Measurements from ENCODE around the gene CRABP1.

Gene CRABP1

GRCh38 chr15:78329625-78330024 is 10.5 kb upstream of the CRABP1 start:
- no peak for DNase-seq (ENCODE audit: low spot score)
- in situ Hi-C loops (cut with MboI; ENCODE audit: low pct_unique_long_range_greater_than_20kb, low sequenced_read_pairs, unreplicated experiment), result no loop called here
- TF ChIP-seq, protein P1, sequence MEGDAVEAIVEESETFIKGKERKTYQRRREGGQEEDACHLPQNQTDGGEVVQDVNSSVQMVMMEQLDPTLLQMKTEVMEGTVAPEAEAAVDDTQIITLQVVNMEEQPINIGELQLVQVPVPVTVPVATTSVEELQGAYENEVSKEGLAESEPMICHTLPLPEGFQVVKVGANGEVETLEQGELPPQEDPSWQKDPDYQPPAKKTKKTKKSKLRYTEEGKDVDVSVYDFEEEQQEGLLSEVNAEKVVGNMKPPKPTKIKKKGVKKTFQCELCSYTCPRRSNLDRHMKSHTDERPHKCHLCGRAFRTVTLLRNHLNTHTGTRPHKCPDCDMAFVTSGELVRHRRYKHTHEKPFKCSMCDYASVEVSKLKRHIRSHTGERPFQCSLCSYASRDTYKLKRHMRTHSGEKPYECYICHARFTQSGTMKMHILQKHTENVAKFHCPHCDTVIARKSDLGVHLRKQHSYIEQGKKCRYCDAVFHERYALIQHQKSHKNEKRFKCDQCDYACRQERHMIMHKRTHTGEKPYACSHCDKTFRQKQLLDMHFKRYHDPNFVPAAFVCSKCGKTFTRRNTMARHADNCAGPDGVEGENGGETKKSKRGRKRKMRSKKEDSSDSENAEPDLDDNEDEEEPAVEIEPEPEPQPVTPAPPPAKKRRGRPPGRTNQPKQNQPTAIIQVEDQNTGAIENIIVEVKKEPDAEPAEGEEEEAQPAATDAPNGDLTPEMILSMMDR (IDR thresholded peaks at IDR 0.05; ENCODE audit: extremely low read depth, insufficient read depth, missing control alignments), result no peak

- no peak for DNase-seq (ENCODE audit: low spot score)
- TF ChIP-seq, protein P1 (IDR thresholded peaks at IDR 0.05; ENCODE audit: extremely low read depth, insufficient read depth, missing control alignments), result no peak
- in situ Hi-C loops (cut with MboI; ENCODE audit: low pct_unique_long_range_greater_than_20kb, low sequenced_read_pairs, unreplicated experiment), result no loop called here
Observed at GRCh38 chr15:78334845-78335244, 5.3 kb upstream of the CRABP1 start.

GRCh38 chr15:78335985-78336384 is 4.2 kb upstream of the CRABP1 start:
- no peak for DNase-seq (ENCODE audit: low spot score)
- in situ Hi-C loops (cut with MboI; ENCODE audit: low pct_unique_long_range_greater_than_20kb, low sequenced_read_pairs, unreplicated experiment), result no loop called here
- TF ChIP-seq, protein P1 (IDR thresholded peaks at IDR 0.05; ENCODE audit: extremely low read depth, insufficient read depth, missing control alignments), result no peak

DNA sequence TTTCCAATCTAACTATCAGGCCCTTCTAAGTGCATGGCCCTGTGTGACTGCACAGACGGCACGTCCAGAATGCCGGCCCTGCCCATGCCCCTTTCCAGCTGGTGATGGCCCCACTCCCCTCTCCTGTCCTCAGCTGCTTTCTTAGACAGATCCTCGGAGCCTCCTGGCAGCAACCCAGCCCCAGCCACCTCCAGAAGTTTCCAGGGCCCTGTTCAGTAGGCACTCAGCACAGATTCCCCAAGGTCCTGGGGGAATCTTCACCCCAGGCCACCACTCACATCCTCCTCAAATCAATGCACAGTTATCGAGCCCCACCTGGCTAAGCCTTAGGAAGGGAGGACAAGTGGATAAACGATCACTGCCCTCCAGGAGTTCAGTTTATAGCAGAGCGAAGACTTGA is 1.4 kb upstream of the CRABP1 start:
- no peak for DNase-seq (ENCODE audit: low spot score)
- TF ChIP-seq, protein P1 (IDR thresholded peaks at IDR 0.05; ENCODE audit: extremely low read depth, insufficient read depth, missing control alignments), result no peak
- in situ Hi-C loops (cut with MboI; ENCODE audit: low pct_unique_long_range_greater_than_20kb, low sequenced_read_pairs, unreplicated experiment), result no loop called here

- in situ Hi-C loops (cut with MboI; ENCODE audit: low pct_unique_long_range_greater_than_20kb, low sequenced_read_pairs, unreplicated experiment), result no loop called here
- no peak for DNase-seq (ENCODE audit: low spot score)
- TF ChIP-seq, protein P1 (IDR thresholded peaks at IDR 0.05; ENCODE audit: extremely low read depth, insufficient read depth, missing control alignments), result no peak
Observed at GRCh38 chr15:78339559-78339958, 594 bp upstream of the CRABP1 start.

- in situ Hi-C loops (cut with MboI; ENCODE audit: low pct_unique_long_range_greater_than_20kb, low sequenced_read_pairs, unreplicated experiment), result no loop called here
- no peak for DNase-seq (ENCODE audit: low spot score)
- TF ChIP-seq, protein P1 (IDR thresholded peaks at IDR 0.05; ENCODE audit: extremely low read depth, insufficient read depth, missing control alignments), result no peak
Observed at GRCh38 chr15:78341057-78341987, 1.2 kb downstream of the CRABP1 start.
